SK-N-SH (cell line): ENCODE results near the gene NELFB. TPM values are rescaled to one million over a fixed set of nuclear protein-coding genes. Genes with fewer than 3 reads are reported as not detected.

Experiments
- CTCF ChIA-PET: fragments of 300-600, 350-600 bp; formaldehyde crosslinking; extraction: SDS; loops from one replicate; lab custom pipeline; 2021; lab: Yijun Ruan, JAX
- POLR2A ChIA-PET: fragments of 350-600 bp; sonication (Branson Sonifier 250); formaldehyde crosslinking; extraction: SDS; loops from one replicate; lab custom pipeline; 2020; ENCODE audit warnings: antibody characterized with exemption, inconsistent platforms; lab: Yijun Ruan, JAX
- DNase-seq: peaks from one replicate; pipeline ENCODE4 v3.0.0; 2012
- H2AFZ ChIP-seq: fragments of 200-600 bp; sonication (generic); 2 replicates; pipeline ENCODE4 v1.8.1; 2016; ENCODE audit warnings: antibody characterized with exemption, mild to moderate bottlenecking, low read depth
- H3F3A ChIP-seq: fragments of 200-600 bp; sonication (generic); replicated peaks from 2 replicates; pipeline ENCODE3; 2016; ENCODE audit warnings: antibody characterized with exemption, mild to moderate bottlenecking; ENCODE audit not compliant: insufficient read depth
- H3K27ac ChIP-seq, 2 experiments: fragments of 200-500 bp in 1 of 2; fragments of 200-600 bp in 1 of 2; sonication (Bioruptor generic) in 1 of 2; sonication (generic), shearing (Covaris generic) in 1 of 2; 2 replicates each; pipeline versions ENCODE4 v1.5.1 to v1.6.1; 2014 to 2016; ENCODE audit warnings: low read depth in 2 of 2, inconsistent platforms in 1 of 2, low read length in 1 of 2, mild to moderate bottlenecking in 1 of 2, mixed read lengths in 1 of 2
- H3K27me3 ChIP-seq: fragments of 200-600 bp; sonication (generic), shearing (Covaris generic); 2 replicates; pipeline ENCODE4 v1.6.1; 2016; ENCODE audit warnings: mixed run types; ENCODE audit not compliant: insufficient read depth
- H3K36me3 ChIP-seq, 2 experiments: fragments of 200-500 bp in 1 of 2; fragments of 200-600 bp in 1 of 2; sonication (Bioruptor generic) in 1 of 2; sonication (generic) in 1 of 2; replicated peaks in 1 of 2; 2 replicates each; pipeline versions ENCODE3 to v1.5.1; 2014 to 2016; ENCODE audit warnings: low read length in 1 of 2, mild to moderate bottlenecking in 1 of 2; ENCODE audit not compliant: insufficient read depth in 2 of 2, control insufficient read depth in 1 of 2
- H3K4me1 ChIP-seq, 2 experiments: fragments of 200-500 bp in 1 of 2; fragments of 200-600 bp in 1 of 2; sonication (Bioruptor generic) in 1 of 2; sonication (generic), shearing (Covaris generic) in 1 of 2; 2 replicates each; pipeline versions ENCODE4 v1.5.1 to v1.6.1; 2014 to 2016; ENCODE audit warnings: low read depth in 1 of 2, low read length in 1 of 2, mixed run types in 1 of 2; ENCODE audit not compliant: insufficient read depth in 2 of 2, control insufficient read depth in 1 of 2
- H3K4me2 ChIP-seq: fragments of 200-600 bp; sonication (generic), shearing (Covaris generic); 2 replicates; pipeline ENCODE4 v1.6.1; 2017; ENCODE audit warnings: mixed run types
- H3K4me3 ChIP-seq, 2 experiments: fragments of 200-500 bp in 1 of 2; fragments of 200-600 bp in 1 of 2; sonication (Bioruptor generic) in 1 of 2; sonication (generic), shearing (Covaris generic) in 1 of 2; 2 replicates each; pipeline versions ENCODE4 v1.5.1 to v1.8.1; 2014 to 2016; ENCODE audit warnings: low read depth in 2 of 2, inconsistent platforms in 1 of 2, low read length in 1 of 2, mild to moderate bottlenecking in 1 of 2, mixed read lengths in 1 of 2, moderate library complexity in 1 of 2
- H3K79me2 ChIP-seq: fragments of 200-600 bp; sonication (generic); 2 replicates; pipeline ENCODE4 v1.8.1; 2017; ENCODE audit warnings: mild to moderate bottlenecking; ENCODE audit not compliant: insufficient read depth
- H3K9ac ChIP-seq: fragments of 200-600 bp; sonication (generic); 2 replicates; pipeline ENCODE4 v1.6.1; 2017; ENCODE audit warnings: mixed run types
- H3K9me2 ChIP-seq: fragments of 200-600 bp; sonication (generic); 2 replicates; pipeline ENCODE4 v1.6.1; 2017; ENCODE audit warnings: mixed run types
- H3K9me3 ChIP-seq: fragments of 200-600 bp; sonication (generic); 2 replicates; pipeline ENCODE4 v1.6.1; 2017; ENCODE audit warnings: mixed run types, mild to moderate bottlenecking, moderate library complexity
- H4K20me1 ChIP-seq: fragments of 200-600 bp; sonication (generic); 2 replicates; pipeline ENCODE4 v1.6.1; 2017; ENCODE audit warnings: mild to moderate bottlenecking, mixed run types; ENCODE audit not compliant: insufficient read depth
- CHD2 ChIP-seq: fragments of 150-350 bp; IDR thresholded peaks from 2 replicates; pipeline ENCODE4 v1.6.1; 2018; ENCODE audit warnings: low read length; ENCODE audit not compliant: partially characterized antibody
- FOXM1 ChIP-seq: IDR thresholded peaks from 2 replicates; pipeline ENCODE4 v1.4.0; 2012; ENCODE audit warnings: low read depth, mild to moderate bottlenecking
- GATA2 ChIP-seq: sonication (generic); formaldehyde crosslinking; IDR thresholded peaks from 2 replicates; pipeline ENCODE4 v1.5.0; 2020; ENCODE audit warnings: mild to moderate bottlenecking, missing genetic modification reagents
- JUND ChIP-seq: IDR thresholded peaks from 2 replicates; pipeline ENCODE4 v1.4.0; 2012
- MEF2A ChIP-seq: IDR thresholded peaks from 2 replicates; pipeline ENCODE4 v1.4.0; 2012; ENCODE audit warnings: low read depth, borderline replicate concordance
- MXI1 ChIP-seq: IDR thresholded peaks from 2 replicates; pipeline ENCODE4 v1.6.1; 2012; ENCODE audit warnings: mild to moderate bottlenecking, low read depth, low read length, improper control_type of control experiment
- NRF1 ChIP-seq: IDR thresholded peaks from 2 replicates; pipeline ENCODE4 v1.6.1; 2012; ENCODE audit warnings: low read depth, mild to moderate bottlenecking, low read length
- POLR2AphosphoS5 ChIP-seq: IDR thresholded peaks from 2 replicates; pipeline ENCODE4 v1.6.1; 2012; ENCODE audit warnings: low read depth, low read length
- RAD21 ChIP-seq: IDR thresholded peaks from 2 replicates; pipeline ENCODE4 v1.6.1; 2012; ENCODE audit warnings: mild to moderate bottlenecking, low read length
- RCOR1 ChIP-seq: fragments of 150-350 bp; IDR thresholded peaks from 2 replicates; pipeline ENCODE4 v1.6.1; 2017; ENCODE audit warnings: antibody characterized with exemption, low read length
- TCF12 ChIP-seq: IDR thresholded peaks from 2 replicates; pipeline ENCODE4 v1.4.0; 2012
- TEAD4 ChIP-seq: IDR thresholded peaks from 2 replicates; pipeline ENCODE4 v1.4.0; 2012; ENCODE audit warnings: mild to moderate bottlenecking, borderline replicate concordance; ENCODE audit not compliant: insufficient read depth
- ZBTB33 ChIP-seq: IDR thresholded peaks from 2 replicates; pipeline ENCODE4 v1.4.0; 2012; ENCODE audit warnings: low read depth, borderline replicate concordance
- WGBS: methylation state at CpG from one replicate; pipeline ENCODE4 v1.1.6; 2017; ENCODE audit warnings: low lambda C conversion rate; 5-methylcytosine and 5-hydroxymethylcytosine counted together
- polyA plus RNA-seq, 3 experiments: library from polyadenylated mRNA; depleted of rRNA; stranded (reverse); fragments of >200 nt; gene quantifications; 2 replicates each; pipeline ENCODE4 v1.2.3, GENCODE V29; 2012

Gene NELFB
- polyA plus RNA-seq, 1 of the 3 experiments (the other 2 are of a cell fraction): 62.7 TPM

GRCh38 chr9:137313956-137314560, 58.9 kb downstream of the NELFB start:
- H3K9ac ChIP-seq: no peak overlapping the region
- CTCF ChIA-PET: interaction anchor here (1.3 to 7.5 kb wide), 3 partner anchors 12 to 78 kb away, joined by 3 to 74 read pairs (median 9); partner anchors contain the start of gene NRARP
- no peaks in the 10 kb centered on the region for H4K20me1 ChIP-seq
- H3K9me3 ChIP-seq: no peaks in the 10 kb centered on the region
- 91% methylated on average over 8 of the region's 24 CpGs for WGBS
- POLR2A ChIA-PET: no interaction called here
- H3K27ac ChIP-seq: no peak overlapping the region
- H3K36me3 ChIP-seq: no peaks in the 10 kb centered on the region
- DNase-seq: peak; percentile 26
- no peaks in the 10 kb centered on the region for H3K9me2 ChIP-seq
- H3K4me2 ChIP-seq: no peak overlapping the region
- H3F3A ChIP-seq: no peaks in the 10 kb centered on the region
- TF ChIP-seq RCOR1 (no peak), FOXM1 (no peak), TEAD4 (no peak), TCF12 (no peak), POLR2AphosphoS5 (no peak), NRF1 (no peak), JUND (no peak)
- no peaks in the 10 kb centered on the region for H3K27me3 ChIP-seq
- no peak overlapping the region for H2AFZ ChIP-seq
- H3K4me3 ChIP-seq: no peak overlapping the region
- H3K79me2 ChIP-seq: no peaks in the 10 kb centered on the region
- H3K4me1 ChIP-seq: no peaks in the 10 kb centered on the region; a peak in 1 of 4 replicates

GRCh38 chr9:137314561-137315560, 59.7 kb downstream of the NELFB start:
- no peaks in the 10 kb centered on the region for H4K20me1 ChIP-seq
- H3K4me1 ChIP-seq: no peaks in the 10 kb centered on the region; a peak in 1 of 4 replicates
- H3K4me3 ChIP-seq: no peak overlapping the region
- H3K27ac ChIP-seq: no peak overlapping the region
- H3K27me3 ChIP-seq: no peaks in the 10 kb centered on the region
- no peaks in the 10 kb centered on the region for H3K9me3 ChIP-seq
- H3K36me3 ChIP-seq: no peaks in the 10 kb centered on the region
- H2AFZ ChIP-seq: no peak overlapping the region
- no peaks in the 10 kb centered on the region for H3F3A ChIP-seq
- ChIA-PET CTCF (interaction anchor here (7.5 kb wide), 1 partner anchor 12 kb away, joined by 74 read pairs; the partner anchor contains the start of gene NRARP), POLR2A (interaction anchor here (1.0 to 1.3 kb wide), 2 partner anchors 13 to 108 kb away, joined by 3 read pairs; partner anchors contain the start of genes EXD3, NOXA1 and NRARP)
- H3K4me2 ChIP-seq: no peak overlapping the region
- H3K9me2 ChIP-seq: no peaks in the 10 kb centered on the region
- H3K79me2 ChIP-seq: no peaks in the 10 kb centered on the region
- TF ChIP-seq MXI1 (no peak), RAD21 (no peak), MEF2A (no peak), ZBTB33 (no peak), GATA2 (no peak), CHD2 (no peak)
- 91% methylated on average over 15 of the region's 42 CpGs for WGBS
- DNase-seq: peak; percentile 43
- H3K9ac ChIP-seq: no peak overlapping the region
